HCT116 (cell line): ENCODE measurements around the gene CDKN1A. TPM values are rescaled to one million over a fixed set of nuclear protein-coding genes. Genes with fewer than 3 reads are reported as not detected.

Experiments
- ATAC-seq: fragments of 200-7000 bp; cut with Tn5 transposase; 2 replicates; pipeline ENCODE4 v1.9.1; 2020; ENCODE audit warnings: mild to moderate bottlenecking, moderate library complexity
- BruUV-seq: library from RNA; stranded (reverse); fragments of 400-500 nt; replicated peaks from 2 replicates; lab custom pipeline; 2021; lab: Mats Ljungman, UMichigan
- CTCF ChIA-PET: fragments of 300-600 bp; sonication (Branson Sonifier 250); formaldehyde crosslinking; loops from one replicate; lab custom pipeline; 2021; ENCODE audit warnings: antibody characterized with exemption; lab: Charles Lee
- POLR2A ChIA-PET: fragments of 300-600, 350-600 bp; sonication (Branson Sonifier 250); formaldehyde crosslinking; loops from one replicate; lab custom pipeline; 2021; ENCODE audit warnings: antibody characterized with exemption; lab: Charles Lee
- RAD21 ChIA-PET, 2 experiments: fragments of 300-600 bp; sonication (Branson Sonifier 250); formaldehyde crosslinking; loops; one replicate each; lab custom pipeline; 2023; ENCODE audit warnings: low total read pairs in 2 of 2; ENCODE audit not compliant: uncharacterized antibody in 2 of 2, unreplicated experiment in 2 of 2, low non-redundant PET in 1 of 2; lab: Charles Lee
- DNase-seq: peaks from one replicate; pipeline ENCODE4 v3.0.0-alpha.2; 2010; ENCODE audit warnings: low read depth, low spot score
- H2AFZ ChIP-seq: fragments of 200-600 bp; shearing (Covaris generic), sonication (generic); 2 replicates; pipeline ENCODE4 v1.6.1; 2017; ENCODE audit warnings: low read depth, mixed run types, mixed read lengths, antibody characterized with exemption, low read length; ENCODE audit not compliant: poor library complexity, severe bottlenecking
- H3K27ac ChIP-seq: 2 replicates; pipeline ENCODE4 v1.5.1; 2012; ENCODE audit warnings: low read depth, low read length
- H3K27me3 ChIP-seq: fragments of 200-600 bp; sonication (generic); 2 replicates; pipeline ENCODE4 v1.6.1; 2016; ENCODE audit warnings: mixed run types, low read length, mixed read lengths; ENCODE audit not compliant: insufficient read depth
- H3K36me3 ChIP-seq, 2 experiments: fragments of 200-500 bp in 1 of 2; fragments of 200-600 bp in 1 of 2; sonication (Bioruptor generic) in 1 of 2; sonication (generic) in 1 of 2; 2 replicates each; pipeline versions ENCODE4 v1.5.1 to v1.6.1; 2014 to 2016; ENCODE audit warnings: low read length in 2 of 2, inconsistent platforms in 1 of 2, mixed read lengths in 1 of 2, mixed run types in 1 of 2; ENCODE audit not compliant: insufficient read depth in 2 of 2, control insufficient read depth in 1 of 2
- H3K4me1 ChIP-seq, 2 experiments: fragments of 200-600 bp in 1 of 2; sonication (generic) in 1 of 2; 2 replicates each; pipeline versions ENCODE4 v1.5.1 to v1.6.1; 2012 to 2017; ENCODE audit warnings: low read length in 2 of 2, inconsistent platforms in 1 of 2, mild to moderate bottlenecking in 1 of 2, mixed read lengths in 1 of 2, mixed run types in 1 of 2, moderate library complexity in 1 of 2; ENCODE audit not compliant: insufficient read depth in 2 of 2, control insufficient read depth in 1 of 2
- H3K4me2 ChIP-seq: fragments of 200-600 bp; sonication (generic); 2 replicates; pipeline ENCODE4 v1.6.1; 2017; ENCODE audit warnings: mixed run types, low read length, mixed read lengths
- H3K4me3 ChIP-seq, 2 experiments: fragments of 200-600 bp in 1 of 2; sonication (generic) in 1 of 2; replicated peaks in 1 of 2; 2 replicates each; pipeline ENCODE4 v1.5.1; 2011 to 2016; ENCODE audit warnings: low read length in 2 of 2, control low read depth in 1 of 2, low read depth in 1 of 2, mild to moderate bottlenecking in 1 of 2, mixed read lengths in 1 of 2, mixed run types in 1 of 2
- H3K79me2 ChIP-seq: fragments of 200-600 bp; sonication (generic); 2 replicates; pipeline ENCODE4 v1.6.1; 2017; ENCODE audit warnings: mild to moderate bottlenecking, mixed run types, low read length, moderate library complexity, mixed read lengths; ENCODE audit not compliant: insufficient read depth
- H3K9ac ChIP-seq: fragments of 200-600 bp; sonication (generic); 2 replicates; pipeline ENCODE4 v1.6.1; 2016; ENCODE audit warnings: low read length, mixed read lengths
- H3K9me2 ChIP-seq: fragments of 200-600 bp; sonication (generic), shearing (Covaris generic); 2 replicates; pipeline ENCODE4 v1.6.1; 2017; ENCODE audit warnings: mixed run types, mild to moderate bottlenecking, moderate library complexity; ENCODE audit not compliant: insufficient read depth
- H3K9me3 ChIP-seq, 2 experiments: fragments of 200-500 bp in 1 of 2; fragments of 200-600 bp in 1 of 2; sonication (Bioruptor generic) in 1 of 2; sonication (generic) in 1 of 2; 2 replicates each; pipeline ENCODE4 v1.6.1; 2014 to 2017; ENCODE audit warnings: low read length in 2 of 2, mixed read lengths in 2 of 2, inconsistent platforms in 1 of 2, low read depth in 1 of 2, mild to moderate bottlenecking in 1 of 2, mixed run types in 1 of 2, moderate library complexity in 1 of 2; ENCODE audit not compliant: control insufficient read depth in 1 of 2, insufficient read depth in 1 of 2
- H4K20me1 ChIP-seq: fragments of 200-600 bp; sonication (generic), shearing (Covaris generic); 2 replicates; pipeline ENCODE4 v1.6.1; 2017; ENCODE audit warnings: mixed run types, mild to moderate bottlenecking, moderate library complexity; ENCODE audit not compliant: insufficient read depth
- JUND ChIP-seq: IDR thresholded peaks from 2 replicates; pipeline ENCODE4 v1.6.1; 2012
- REST ChIP-seq: IDR thresholded peaks from 2 replicates; pipeline ENCODE4 v1.6.1; 2012; ENCODE audit warnings: low read depth
- SP1 ChIP-seq: IDR thresholded peaks from 2 replicates; pipeline ENCODE4 v1.6.1; 2012; ENCODE audit warnings: low read depth
- TCF7L2 ChIP-seq: IDR thresholded peaks from 2 replicates; pipeline ENCODE4 v1.7.0; 2011; ENCODE audit warnings: borderline replicate concordance, inconsistent platforms; ENCODE audit not compliant: insufficient read depth, insufficient read length; ENCODE audit errors: extremely low read depth
- YY1 ChIP-seq: IDR thresholded peaks from 2 replicates; pipeline ENCODE4 v1.6.1; 2011; ENCODE audit warnings: low read length, low read depth, moderate library complexity, mild to moderate bottlenecking; ENCODE audit not compliant: insufficient replicate concordance; ENCODE audit errors: extremely low read depth
- intact Hi-C: fragments of 100-400 bp; cut with micrococcal nuclease; formaldehyde crosslinking; loops from 2 replicates; pipeline ENCODE4 v1.10.0; 2022
- total RNA-seq: library from RNA; stranded (reverse); gene quantifications from one replicate; pipeline ENCODE4 v1.2.1, GENCODE V29; 2021; ENCODE audit not compliant: unreplicated experiment

CDKN1A gene
- total RNA-seq, 1 experiment from 2014 or later = 179 TPM

GRCh38 chr6:36728289-36729160, 50.0 kb downstream of the CDKN1A start:
- H3K36me3 ChIP-seq = no peaks in the 10 kb centered on the region
- POLR2A ChIA-PET = no interaction called here
- no peak overlapping the region for H3K4me2 ChIP-seq
- H3K79me2 ChIP-seq = no peaks in the 10 kb centered on the region
- ATAC-seq (no peak), DNase-seq (no peak)
- no peaks in the 10 kb centered on the region for H4K20me1 ChIP-seq
- no peaks in the 10 kb centered on the region for H3K9me3 ChIP-seq
- no peak overlapping the region for H3K27ac ChIP-seq
- H3K27me3 ChIP-seq = no peaks in the 10 kb centered on the region
- no peaks in the 10 kb centered on the region for H3K9me2 ChIP-seq
- intact Hi-C loops = no loop called here
- CTCF ChIA-PET = no interaction called here
- no peak overlapping the region for H2AFZ ChIP-seq
- H3K9ac ChIP-seq = no peak overlapping the region
- RAD21 ChIA-PET = interaction anchor here in 1 of 2 experiments (0.9 kb wide), 1 partner anchor 114 kb away, joined by 3 read pairs; no protein-coding TSS in a partner anchor
- TF ChIP-seq TCF7L2 (no peak), JUND (no peak), YY1 (no peak), SP1 (no peak), REST (no peak)
- no peaks in the 10 kb centered on the region; a peak in 1 of 4 replicates for H3K4me1 ChIP-seq
- BruUV-seq = no TSS peak
- H3K4me3 ChIP-seq = no peak overlapping the region
